Lower leg skin (tissue), 3 donors: ENCODE results near the gene KRT3.

ENCODE experiments used
- POLR2A ChIP-seq, 2 donors: fragments of 450-650 bp; IDR thresholded peaks; one replicate each; pipeline ENCODE4 v1.6.1; 2016 to 2017; ENCODE audit warnings: antibody characterized with exemption in 2 of 2, mild to moderate bottlenecking in 1 of 2, moderate library complexity in 1 of 2
- TF ChIP-seq, protein P1 (sequence below), 3 donors: fragments of 450-650 bp; IDR thresholded peaks; one replicate each; pipeline ENCODE4 v1.5.1; 2016; ENCODE audit warnings: antibody characterized with exemption in 3 of 3, mild to moderate bottlenecking in 3 of 3, moderate library complexity in 2 of 3

DNA sequence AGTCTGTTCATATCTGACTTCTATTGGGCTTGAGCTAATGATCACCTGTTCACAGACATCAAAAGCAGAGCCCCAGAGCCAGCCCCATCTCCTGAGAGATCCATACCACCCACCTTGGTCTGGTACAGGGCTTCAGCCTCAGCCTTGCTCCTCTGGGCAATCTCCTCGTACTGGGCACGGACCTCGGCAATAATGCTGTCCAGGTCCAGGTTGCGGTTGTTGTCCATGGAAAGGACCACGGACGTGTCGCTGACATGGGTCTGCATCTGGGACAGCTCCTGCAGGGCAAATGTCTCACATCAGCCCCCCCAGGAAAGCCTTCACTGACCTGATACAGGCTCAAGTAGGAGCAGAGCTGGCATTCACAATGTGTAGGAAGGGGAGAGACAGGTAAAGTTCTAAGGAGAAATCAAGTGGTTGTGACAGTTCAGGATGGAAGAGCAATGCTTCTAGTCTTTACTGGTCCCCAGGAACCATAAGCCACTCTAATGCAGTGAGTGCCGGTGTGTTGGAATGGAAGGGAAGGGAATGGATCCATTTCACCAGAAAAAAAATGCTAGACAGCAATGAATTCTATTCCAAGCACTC, 12.8 kb upstream of the KRT3 start:
- TF ChIP-seq, protein P1, sequence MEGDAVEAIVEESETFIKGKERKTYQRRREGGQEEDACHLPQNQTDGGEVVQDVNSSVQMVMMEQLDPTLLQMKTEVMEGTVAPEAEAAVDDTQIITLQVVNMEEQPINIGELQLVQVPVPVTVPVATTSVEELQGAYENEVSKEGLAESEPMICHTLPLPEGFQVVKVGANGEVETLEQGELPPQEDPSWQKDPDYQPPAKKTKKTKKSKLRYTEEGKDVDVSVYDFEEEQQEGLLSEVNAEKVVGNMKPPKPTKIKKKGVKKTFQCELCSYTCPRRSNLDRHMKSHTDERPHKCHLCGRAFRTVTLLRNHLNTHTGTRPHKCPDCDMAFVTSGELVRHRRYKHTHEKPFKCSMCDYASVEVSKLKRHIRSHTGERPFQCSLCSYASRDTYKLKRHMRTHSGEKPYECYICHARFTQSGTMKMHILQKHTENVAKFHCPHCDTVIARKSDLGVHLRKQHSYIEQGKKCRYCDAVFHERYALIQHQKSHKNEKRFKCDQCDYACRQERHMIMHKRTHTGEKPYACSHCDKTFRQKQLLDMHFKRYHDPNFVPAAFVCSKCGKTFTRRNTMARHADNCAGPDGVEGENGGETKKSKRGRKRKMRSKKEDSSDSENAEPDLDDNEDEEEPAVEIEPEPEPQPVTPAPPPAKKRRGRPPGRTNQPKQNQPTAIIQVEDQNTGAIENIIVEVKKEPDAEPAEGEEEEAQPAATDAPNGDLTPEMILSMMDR (IDR thresholded peaks at IDR 0.05), result no peak
- no peak for TF ChIP-seq POLR2A (IDR thresholded peaks at IDR 0.05)
